A673 (cell line): ENCODE data around the gene SPTBN2. TPM values are rescaled to one million over a fixed set of nuclear protein-coding genes. Genes with fewer than 3 reads are reported as not detected.
A peak's percentile ranks its signal among the peaks of the same experiment; 100 is the strongest.

Experiments used
- BruUV-seq: library from RNA; stranded (reverse); fragments of 400-500 nt; replicated peaks from 2 replicates; lab custom pipeline; 2021; lab: Mats Ljungman, UMichigan
- CTCF ChIA-PET: fragments of 300-600 bp; sonication (Branson Sonifier 250); formaldehyde crosslinking; loops from one replicate; lab custom pipeline; 2022; ENCODE audit warnings: antibody characterized with exemption; lab: Charles Lee
- POLR2A ChIA-PET: fragments of 300-600 bp; sonication (Branson Sonifier 250); formaldehyde crosslinking; loops from one replicate; lab custom pipeline; 2022; ENCODE audit warnings: antibody characterized with exemption; ENCODE audit not compliant: low non-redundant PET; lab: Charles Lee
- DNase-seq: peaks from one replicate; pipeline ENCODE4 v3.0.0-alpha.2; 2015; ENCODE audit warnings: low spot score
- H3K27ac ChIP-seq: fragments of 200-600 bp; sonication (generic); 2 replicates; pipeline ENCODE4 v1.5.1; 2016; ENCODE audit warnings: mixed run types, low read depth, mild to moderate bottlenecking, mixed read lengths, antibody characterized with exemption, low read length; ENCODE audit not compliant: poor library complexity, severe bottlenecking
- H3K27me3 ChIP-seq: fragments of 200-600 bp; sonication (generic); replicated peaks from 2 replicates; pipeline ENCODE4 v1.6.1; 2017; ENCODE audit warnings: mixed run types, low read depth, mild to moderate bottlenecking, mixed read lengths, antibody characterized with exemption, low read length; ENCODE audit not compliant: insufficient read depth, poor library complexity
- H3K36me3 ChIP-seq: fragments of 200-600 bp; sonication (generic); 2 replicates; pipeline ENCODE4 v1.6.1; 2016; ENCODE audit warnings: mixed run types, mild to moderate bottlenecking, mixed read lengths, antibody characterized with exemption, low read length; ENCODE audit not compliant: insufficient read depth, poor library complexity, severe bottlenecking
- H3K4me1 ChIP-seq: fragments of 200-600 bp; sonication (generic); 2 replicates; pipeline ENCODE4 v1.6.1; 2017; ENCODE audit warnings: mixed run types, mild to moderate bottlenecking, mixed read lengths, antibody characterized with exemption, low read length; ENCODE audit not compliant: insufficient read depth, poor library complexity, severe bottlenecking
- H3K4me3 ChIP-seq: fragments of 200-600 bp; sonication (generic); 2 replicates; pipeline ENCODE4 v1.5.1; 2016; ENCODE audit warnings: low read depth, mixed run types, mild to moderate bottlenecking, mixed read lengths, low read length; ENCODE audit not compliant: poor library complexity, severe bottlenecking
- H3K9me3 ChIP-seq: fragments of 200-600 bp; sonication (generic); 2 replicates; pipeline ENCODE4 v1.6.1; 2016; ENCODE audit warnings: mixed run types, low read depth, mild to moderate bottlenecking, mixed read lengths, antibody characterized with exemption, low read length; ENCODE audit not compliant: poor library complexity, severe bottlenecking
- EZH2 ChIP-seq: fragments of 200-600 bp; sonication (generic); IDR thresholded peaks from 2 replicates; pipeline ENCODE4 v1.6.1; 2017; ENCODE audit warnings: borderline replicate concordance, low read depth, mild to moderate bottlenecking, mixed read lengths, antibody characterized with exemption, low read length; ENCODE audit not compliant: poor library complexity, severe bottlenecking
- intact Hi-C: fragments of 100-400 bp; cut with micrococcal nuclease; formaldehyde crosslinking; loops from one replicate; pipeline ENCODE4 v1.10.0; 2022; ENCODE audit not compliant: unreplicated experiment
- total RNA-seq: library from RNA; stranded (reverse); gene quantifications from 2 replicates; pipeline ENCODE4 v1.2.3, GENCODE V29; 2021
- TF ChIP-seq, protein P1 (sequence below): fragments of 300-800, 200-600 bp; sonication (generic); conservative IDR thresholded peaks from 2 replicates; pipeline ENCODE4 v1.5.1; 2017; ENCODE audit warnings: low read depth, mild to moderate bottlenecking, antibody characterized with exemption, low read length, moderate library complexity, mixed read lengths

The SPTBN2 gene
- total RNA-seq, 1 experiment from 2014 or later, result 21.1 TPM

DNA sequence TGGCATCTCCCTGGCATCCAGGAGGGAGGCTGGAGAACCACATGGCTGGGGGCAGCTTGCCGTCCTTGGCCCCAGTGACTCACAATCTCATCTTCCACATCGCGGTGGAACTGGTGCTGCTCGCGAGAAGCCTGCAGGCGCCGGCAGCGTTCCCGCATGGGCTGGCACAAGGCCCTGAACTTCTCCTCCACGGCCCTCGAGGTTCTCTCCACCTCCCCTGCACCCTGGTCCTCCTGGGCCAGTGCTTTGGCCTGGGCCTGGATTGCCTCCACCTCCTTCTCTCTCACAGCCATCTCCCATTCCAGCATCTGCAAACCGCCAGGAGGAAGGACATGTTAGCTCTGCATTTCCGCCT lies 35.0 kb downstream of the SPTBN2 start:
- no peaks in the 10 kb centered on the region for H3K36me3 ChIP-seq
- intact Hi-C loops, result loop anchor here (1.0 to 5.0 kb wide), 3 partner anchors 140 to 283 kb away; partner anchors contain the start of gene C11orf86
- ChIA-PET POLR2A (no interaction called here), CTCF (interaction anchor here (3.1 kb wide), 1 partner anchor 140 kb away, joined by 8 read pairs; no protein-coding TSS in a partner anchor)
- H3K4me3 ChIP-seq, result no peak overlapping the region
- no peaks in the 10 kb centered on the region for H3K27me3 ChIP-seq
- BruUV-seq, result no TSS peak
- DNase-seq, result no peak
- H3K9me3 ChIP-seq, result no peaks in the 10 kb centered on the region
- H3K27ac ChIP-seq, result no peak overlapping the region
- TF ChIP-seq EZH2, result no peak
- TF ChIP-seq, protein P1, sequence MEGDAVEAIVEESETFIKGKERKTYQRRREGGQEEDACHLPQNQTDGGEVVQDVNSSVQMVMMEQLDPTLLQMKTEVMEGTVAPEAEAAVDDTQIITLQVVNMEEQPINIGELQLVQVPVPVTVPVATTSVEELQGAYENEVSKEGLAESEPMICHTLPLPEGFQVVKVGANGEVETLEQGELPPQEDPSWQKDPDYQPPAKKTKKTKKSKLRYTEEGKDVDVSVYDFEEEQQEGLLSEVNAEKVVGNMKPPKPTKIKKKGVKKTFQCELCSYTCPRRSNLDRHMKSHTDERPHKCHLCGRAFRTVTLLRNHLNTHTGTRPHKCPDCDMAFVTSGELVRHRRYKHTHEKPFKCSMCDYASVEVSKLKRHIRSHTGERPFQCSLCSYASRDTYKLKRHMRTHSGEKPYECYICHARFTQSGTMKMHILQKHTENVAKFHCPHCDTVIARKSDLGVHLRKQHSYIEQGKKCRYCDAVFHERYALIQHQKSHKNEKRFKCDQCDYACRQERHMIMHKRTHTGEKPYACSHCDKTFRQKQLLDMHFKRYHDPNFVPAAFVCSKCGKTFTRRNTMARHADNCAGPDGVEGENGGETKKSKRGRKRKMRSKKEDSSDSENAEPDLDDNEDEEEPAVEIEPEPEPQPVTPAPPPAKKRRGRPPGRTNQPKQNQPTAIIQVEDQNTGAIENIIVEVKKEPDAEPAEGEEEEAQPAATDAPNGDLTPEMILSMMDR, result no peak
- no peaks in the 10 kb centered on the region for H3K4me1 ChIP-seq

DNA sequence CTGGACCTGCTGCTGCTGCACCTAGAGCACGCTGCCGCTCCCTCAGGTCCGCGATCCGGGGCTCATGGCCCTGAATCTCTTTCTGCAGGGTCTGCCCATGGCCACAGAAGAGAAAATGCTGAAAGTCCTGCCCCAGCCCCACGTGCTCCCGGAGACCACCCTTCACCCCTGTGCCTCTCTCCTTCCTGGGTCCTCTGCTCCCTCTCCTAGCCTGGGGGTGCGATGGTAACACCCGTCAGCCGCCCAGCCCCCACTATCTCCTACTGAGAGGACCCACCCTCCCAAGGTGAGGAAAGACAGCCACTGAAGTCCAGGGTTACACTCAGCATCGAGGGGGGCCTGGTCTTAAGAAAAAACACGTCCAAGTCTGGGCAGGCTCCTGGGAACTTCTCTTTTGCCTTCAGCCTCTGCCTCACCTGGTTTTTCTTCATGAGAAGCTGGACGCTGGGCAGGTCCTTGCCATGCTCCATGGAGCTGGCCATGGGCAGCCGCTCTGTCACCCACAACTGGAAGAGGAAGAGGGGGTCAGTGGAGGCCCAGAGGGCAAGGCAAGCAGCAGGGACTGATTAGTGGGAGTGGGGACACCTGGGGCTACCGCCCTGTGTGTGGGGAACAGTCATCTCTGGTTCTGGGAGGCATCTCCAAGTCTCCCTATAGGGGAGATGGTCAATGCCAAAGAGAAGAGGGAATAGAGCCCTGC lies 35.5 kb downstream of the SPTBN2 start:
- Histone ChIP-seq H3K4me1 (no peaks in the 10 kb centered on the region), H3K27ac (no peak overlapping the region), H3K9me3 (no peaks in the 10 kb centered on the region), H3K36me3 (no peaks in the 10 kb centered on the region), H3K4me3 (no peak overlapping the region), H3K27me3 (no peaks in the 10 kb centered on the region)
- DNase-seq, result no peak
- POLR2A ChIA-PET, result no interaction called here
- TSS peak; percentile 44 for BruUV-seq
- CTCF ChIA-PET, result interaction anchor here (3.1 kb wide), 1 partner anchor 141 kb away, joined by 8 read pairs; no protein-coding TSS in a partner anchor
- intact Hi-C loops, result loop anchor here (1.0 to 5.0 kb wide), 3 partner anchors 141 to 284 kb away; partner anchors contain the start of gene C11orf86
- no peak for TF ChIP-seq EZH2
- TF ChIP-seq, protein P1, result no peak

DNA sequence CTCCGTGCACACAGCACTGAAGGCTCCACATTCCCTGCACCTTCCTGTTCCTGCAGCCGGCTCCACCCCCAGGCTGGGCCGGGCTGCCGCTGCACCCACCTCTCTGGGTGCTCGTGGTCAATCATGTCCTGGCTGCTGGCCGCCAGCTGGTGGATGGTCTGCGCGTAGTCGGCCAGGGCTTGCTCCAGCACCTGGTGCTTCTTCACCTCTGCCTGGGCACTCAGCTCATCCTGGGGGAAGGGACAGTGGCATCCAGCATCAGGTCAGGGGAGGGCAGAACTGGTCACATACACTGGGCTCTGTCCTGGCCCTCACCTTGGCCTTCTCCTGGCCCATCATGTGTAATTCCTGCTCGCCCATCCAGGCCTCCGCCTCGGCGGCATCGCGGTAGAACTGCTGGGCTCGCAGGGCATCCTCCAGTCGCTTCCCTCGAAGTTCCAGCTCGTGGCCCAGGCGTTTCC lies 36.1 kb downstream of the SPTBN2 start:
- no peak overlapping the region for H3K27ac ChIP-seq
- H3K9me3 ChIP-seq, result no peaks in the 10 kb centered on the region
- H3K36me3 ChIP-seq, result no peaks in the 10 kb centered on the region
- TF ChIP-seq, protein P1, result no peak
- TF ChIP-seq EZH2, result no peak
- CTCF ChIA-PET, result interaction anchor here (0.6 kb wide), 1 partner anchor 465 kb away, joined by 3 read pairs; no protein-coding TSS in a partner anchor
- intact Hi-C loops, result loop anchor here (5.0 kb wide), 1 partner anchor 284 kb away; the partner anchor contains the start of gene C11orf86
- no peak for DNase-seq
- H3K27me3 ChIP-seq, result no peaks in the 10 kb centered on the region
- no peak overlapping the region for H3K4me3 ChIP-seq
- H3K4me1 ChIP-seq, result no peaks in the 10 kb centered on the region
- BruUV-seq, result no TSS peak
- POLR2A ChIA-PET, result no interaction called here
